Measurements from ENCODE around the gene PFDN4.

GRCh38 chr20:54178256-54178655 lies 29.6 kb upstream of the PFDN4 start:
- TF ChIP-seq EZH2 (IDR thresholded peaks at IDR 0.05; ENCODE audit: insufficient read depth, poor library complexity, severe bottlenecking) (no peak), EZH2phosphoT487 (IDR thresholded peaks at IDR 0.05; ENCODE audit: insufficient read depth, low read depth) (no peak)

Measured in GM23248 (cell line).